NCI-H1436 (cell line): Measurements from ENCODE around the gene VEPH1.

Experiments
- DNase-seq: peaks from one replicate; lab custom pipeline; 2025; lab: John Stamatoyannopoulos, UW

Gene VEPH1

GRCh38 chr3:157427901-157428300 lies 75.3 kb downstream of the VEPH1 start:
- no peak for DNase-seq

- no peak for DNase-seq
Observed at GRCh38 chr3:157423337-157423736, 79.9 kb downstream of the VEPH1 start.

- no peak for DNase-seq
Observed at GRCh38 chr3:157420606-157421130, 82.5 kb downstream of the VEPH1 start.

- DNase-seq, result no peak
Observed at GRCh38 chr3:157418104-157418503, 85.1 kb downstream of the VEPH1 start.

- DNase-seq, result no peak
Observed at GRCh38 chr3:157417247-157417646, 86.0 kb downstream of the VEPH1 start.

- DNase-seq, result no peak
Observed at GRCh38 chr3:157416347-157417087, 86.7 kb downstream of the VEPH1 start.

- no peak for DNase-seq
Observed at GRCh38 chr3:157414861-157415260, 88.4 kb downstream of the VEPH1 start.

- no peak for DNase-seq
Observed at GRCh38 chr3:157412323-157412855, 90.8 kb downstream of the VEPH1 start.

- no peak for DNase-seq
Observed at GRCh38 chr3:157410945-157411344, 92.3 kb downstream of the VEPH1 start.

GRCh38 chr3:157409516-157409915 lies 93.7 kb downstream of the VEPH1 start:
- no peak for DNase-seq

GRCh38 chr3:157408499-157409149 lies 94.6 kb downstream of the VEPH1 start:
- DNase-seq, result no peak

GRCh38 chr3:157407769-157408168 lies 95.4 kb downstream of the VEPH1 start:
- no peak for DNase-seq

GRCh38 chr3:157406394-157406793 lies 96.8 kb downstream of the VEPH1 start:
- DNase-seq, result no peak

- DNase-seq, result no peak
Observed at GRCh38 chr3:157405457-157405856, 97.8 kb downstream of the VEPH1 start.

- no peak for DNase-seq
Observed at GRCh38 chr3:157404381-157404780, 98.8 kb downstream of the VEPH1 start.

- no peak for DNase-seq
Observed at GRCh38 chr3:157398598-157398997, 104.6 kb downstream of the VEPH1 start.

- no peak for DNase-seq
Observed at GRCh38 chr3:157394411-157394810, 108.8 kb downstream of the VEPH1 start.

- DNase-seq, result no peak
Observed at GRCh38 chr3:157393113-157393512, 110.1 kb downstream of the VEPH1 start.

GRCh38 chr3:157392104-157392503 lies 111.1 kb downstream of the VEPH1 start:
- no peak for DNase-seq

- DNase-seq, result no peak
Observed at GRCh38 chr3:157390713-157391515, 112.3 kb downstream of the VEPH1 start.

- no peak for DNase-seq
Observed at GRCh38 chr3:157388976-157389375, 114.2 kb downstream of the VEPH1 start.

GRCh38 chr3:157387708-157388435 lies 115.3 kb downstream of the VEPH1 start:
- no peak for DNase-seq
